Stimulated activated CD8-positive, alpha-beta memory T cell treated with anti-CD3 and anti-CD28 coated beads, Interleukin-7, amount 100 ng/mL, for 24 hours (primary cell): Measurements from ENCODE around the gene ADCY5.

Source experiments
- DNase-seq: peaks from one replicate; pipeline ENCODE4 v3.0.0-alpha.2; 2020; ENCODE audit warnings: low read depth

Gene ADCY5

DNA sequence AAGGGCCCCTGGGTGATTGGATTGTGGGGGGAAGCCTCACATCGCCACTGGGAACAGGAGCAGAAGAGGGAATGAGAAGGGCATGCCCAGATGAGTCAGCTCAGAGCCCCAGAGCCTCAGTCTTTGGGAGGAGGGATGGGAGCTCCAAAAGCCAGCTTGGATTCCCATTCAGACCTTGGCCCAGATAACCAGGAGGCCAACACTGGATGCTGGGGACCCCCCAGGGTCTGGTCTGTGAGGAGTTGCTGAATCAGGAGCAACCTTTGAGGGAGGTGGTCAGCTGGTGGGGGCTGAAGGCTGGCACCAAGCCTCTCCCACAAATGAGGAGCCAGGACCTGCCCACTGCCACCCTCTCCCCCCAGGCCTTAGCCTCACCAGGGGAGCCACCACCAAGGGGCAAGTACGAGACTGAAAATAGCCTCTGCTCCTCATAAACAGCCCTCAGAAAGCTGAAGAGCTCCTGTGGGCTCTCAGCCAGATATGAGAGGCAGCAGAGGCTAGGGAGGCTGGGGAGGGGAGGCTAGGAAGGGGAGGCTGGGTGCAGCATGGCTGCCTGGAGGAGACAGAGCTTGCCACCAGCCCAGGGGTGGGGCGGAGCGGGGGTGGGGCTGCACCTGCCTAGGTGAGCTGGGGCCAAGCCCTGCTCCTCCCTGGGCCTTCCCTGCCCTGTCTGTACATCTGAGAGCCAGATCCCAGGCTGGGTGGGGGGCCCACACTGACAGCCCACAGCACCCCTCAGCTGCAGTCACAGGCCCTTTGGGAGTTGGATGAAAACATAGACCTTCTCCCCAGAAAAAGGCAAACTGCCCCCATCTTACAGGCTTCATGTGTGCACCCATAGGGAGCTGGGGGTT is 147.3 kb downstream of the ADCY5 start:
- no peak for DNase-seq

DNA sequence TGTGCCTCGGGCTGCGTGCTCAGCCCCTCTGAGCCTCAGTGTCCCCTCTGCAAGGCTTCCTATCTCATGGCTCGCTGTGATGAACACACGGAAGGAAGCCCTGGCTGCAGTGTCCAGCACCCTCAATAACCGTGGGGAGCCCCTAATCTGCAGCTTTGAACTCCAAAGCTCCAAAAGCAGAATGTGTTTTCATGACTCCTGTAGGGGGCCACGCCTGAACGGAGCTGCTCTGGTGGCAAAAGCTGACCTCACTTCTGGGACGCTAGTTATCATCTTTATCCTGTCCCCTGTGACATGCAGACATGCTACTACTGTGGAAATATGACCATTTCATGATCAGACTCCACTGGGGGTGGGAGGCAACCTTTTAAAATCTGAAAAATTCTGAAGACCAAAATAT is 148.3 kb downstream of the ADCY5 start:
- DNase-seq: no peak

DNA sequence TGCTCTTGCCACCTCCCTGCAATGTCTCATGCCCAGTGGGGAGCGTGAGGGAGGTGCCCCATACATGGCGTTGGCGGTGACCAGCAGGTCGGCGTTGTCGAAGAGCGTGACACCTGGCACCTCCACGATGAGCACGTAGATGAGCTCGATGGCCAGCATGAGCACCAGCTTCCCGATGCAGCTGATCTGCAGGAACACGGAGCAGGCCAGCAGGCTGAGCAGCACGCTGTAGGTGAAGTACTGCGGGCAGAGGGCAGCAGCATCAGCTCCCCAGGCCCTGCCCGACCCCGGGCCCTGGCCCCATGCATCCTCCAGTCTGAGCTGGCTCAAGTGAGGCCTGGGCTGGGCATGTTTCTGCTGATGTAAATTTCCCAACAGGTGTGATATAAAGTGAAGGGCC is 148.8 kb downstream of the ADCY5 start:
- no peak for DNase-seq

DNA sequence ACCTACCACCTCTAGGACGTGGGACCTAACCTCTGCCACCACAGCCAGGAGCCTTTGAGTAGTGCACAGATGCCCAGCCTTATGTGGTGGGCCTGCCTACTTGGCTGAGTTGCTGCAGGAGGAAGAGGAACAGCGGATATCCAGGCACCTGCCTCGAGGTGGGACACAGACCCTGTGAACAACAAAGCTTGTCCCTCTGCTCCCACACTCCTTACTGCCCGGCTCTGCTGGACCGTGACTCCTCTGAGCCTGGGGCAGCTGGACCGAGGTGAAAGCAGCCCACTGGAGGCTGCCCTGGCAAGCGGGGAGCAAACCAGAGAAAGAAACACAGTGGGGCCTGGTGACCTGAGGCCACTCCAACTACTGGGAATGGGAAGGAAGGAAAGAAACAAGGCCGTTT is 149.3 kb downstream of the ADCY5 start:
- no peak for DNase-seq

DNA sequence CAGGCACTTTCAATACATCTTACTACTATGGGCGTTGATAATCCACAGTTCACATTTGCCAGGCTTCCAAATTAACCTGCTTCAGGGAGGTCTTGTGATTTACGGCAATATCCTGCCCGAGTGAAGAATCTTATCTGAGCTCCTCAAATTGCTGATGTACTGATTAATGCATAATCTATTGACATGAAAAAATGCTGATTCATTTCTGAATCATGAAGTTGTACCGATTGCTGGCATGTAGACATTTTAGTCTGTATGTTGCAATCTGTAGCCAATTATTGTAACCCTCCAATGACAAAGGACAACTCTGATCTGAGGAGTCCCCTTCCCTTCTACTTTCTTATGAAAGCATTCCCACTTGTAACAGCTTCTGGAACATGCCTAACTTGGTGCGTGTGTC is 150.0 kb downstream of the ADCY5 start:
- no peak for DNase-seq

DNA sequence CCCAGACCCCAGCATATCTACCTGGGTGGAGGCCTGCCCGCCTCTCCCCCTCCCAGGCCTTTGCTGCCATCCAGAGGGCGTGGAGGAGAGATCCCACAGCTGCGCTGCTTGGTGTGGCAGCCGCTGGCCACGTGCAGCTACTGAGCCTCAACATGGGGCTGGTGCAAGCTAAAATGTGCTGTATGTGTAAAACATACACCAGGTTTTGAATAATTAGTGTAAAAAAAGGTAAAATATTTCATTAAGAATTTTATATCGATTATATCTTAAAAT is 151.3 kb downstream of the ADCY5 start:
- DNase-seq: no peak

DNA sequence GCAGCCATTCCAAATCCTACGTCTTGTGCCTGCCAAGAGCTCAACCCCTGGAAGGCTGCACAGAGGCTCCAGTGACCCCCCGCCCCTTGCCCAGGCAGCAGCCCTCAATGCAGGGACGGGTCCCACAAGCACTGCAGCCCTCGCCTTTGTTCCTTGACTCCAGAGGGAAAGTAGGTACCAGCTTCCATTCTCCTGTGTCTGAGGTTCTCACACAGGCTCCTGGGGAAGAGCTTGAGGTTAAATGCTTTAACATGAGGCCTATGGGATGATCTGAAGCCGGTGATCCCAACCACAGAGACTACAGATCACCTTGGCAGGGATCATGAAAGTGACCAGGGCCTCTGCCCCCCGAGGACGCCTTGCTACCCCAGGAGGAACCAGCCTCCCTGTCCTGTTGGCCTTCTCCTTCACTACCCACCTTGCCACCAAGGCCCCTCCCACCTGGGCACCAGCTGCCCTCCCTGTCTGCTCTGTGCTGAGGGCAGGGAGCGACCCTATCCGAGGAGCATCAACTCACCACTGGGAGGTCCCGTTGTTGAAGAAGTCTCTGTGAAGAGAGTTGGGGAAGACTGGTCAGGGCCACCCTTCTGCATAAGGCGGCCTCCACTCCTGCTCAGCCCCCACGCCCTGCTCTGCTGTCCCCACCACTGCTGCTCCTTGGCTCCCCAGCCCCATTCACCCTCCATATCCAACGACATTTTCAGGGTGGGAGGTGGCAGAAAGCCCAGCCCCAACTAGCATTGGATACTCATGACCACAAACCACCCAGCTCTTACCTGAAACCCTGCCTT is 151.9 kb downstream of the ADCY5 start:
- no peak for DNase-seq

DNA sequence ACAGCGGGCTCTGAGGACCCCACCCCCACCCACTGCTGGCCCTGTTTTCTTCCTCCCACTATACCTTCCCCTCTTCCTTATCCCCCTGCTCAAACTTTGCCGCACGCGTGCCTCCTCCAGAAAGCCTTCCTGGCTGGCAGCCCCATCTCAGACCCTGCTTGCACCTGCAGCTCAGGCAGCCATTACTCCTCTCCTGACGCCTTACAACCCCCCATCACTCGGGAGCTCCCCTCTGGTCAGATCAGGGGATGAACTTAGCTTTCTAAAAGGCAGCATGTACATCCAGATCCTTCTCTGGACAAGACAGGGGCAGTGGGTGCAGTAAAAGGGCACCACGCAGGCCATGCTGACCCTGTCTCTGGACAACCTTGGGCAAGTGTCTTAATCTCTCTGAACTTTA is 152.6 kb downstream of the ADCY5 start:
- no peak for DNase-seq

DNA sequence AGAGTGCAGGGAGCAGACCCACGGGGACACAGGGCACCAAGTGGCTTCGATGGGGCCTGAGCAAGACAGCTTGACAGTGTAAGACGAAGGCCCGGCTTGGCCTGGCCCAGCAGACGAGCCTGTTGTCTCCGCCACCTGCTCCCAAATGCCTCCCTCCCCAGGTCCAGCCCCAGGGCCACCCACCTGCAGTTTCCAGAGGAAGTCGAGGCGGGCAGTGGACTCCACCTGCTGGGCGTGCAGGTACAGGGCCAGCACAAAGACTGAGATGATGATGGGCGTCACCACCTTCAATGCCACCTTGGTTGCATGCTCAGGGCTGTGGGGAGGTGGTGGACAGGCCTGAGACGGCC is 153.0 kb downstream of the ADCY5 start:
- DNase-seq: no peak

DNA sequence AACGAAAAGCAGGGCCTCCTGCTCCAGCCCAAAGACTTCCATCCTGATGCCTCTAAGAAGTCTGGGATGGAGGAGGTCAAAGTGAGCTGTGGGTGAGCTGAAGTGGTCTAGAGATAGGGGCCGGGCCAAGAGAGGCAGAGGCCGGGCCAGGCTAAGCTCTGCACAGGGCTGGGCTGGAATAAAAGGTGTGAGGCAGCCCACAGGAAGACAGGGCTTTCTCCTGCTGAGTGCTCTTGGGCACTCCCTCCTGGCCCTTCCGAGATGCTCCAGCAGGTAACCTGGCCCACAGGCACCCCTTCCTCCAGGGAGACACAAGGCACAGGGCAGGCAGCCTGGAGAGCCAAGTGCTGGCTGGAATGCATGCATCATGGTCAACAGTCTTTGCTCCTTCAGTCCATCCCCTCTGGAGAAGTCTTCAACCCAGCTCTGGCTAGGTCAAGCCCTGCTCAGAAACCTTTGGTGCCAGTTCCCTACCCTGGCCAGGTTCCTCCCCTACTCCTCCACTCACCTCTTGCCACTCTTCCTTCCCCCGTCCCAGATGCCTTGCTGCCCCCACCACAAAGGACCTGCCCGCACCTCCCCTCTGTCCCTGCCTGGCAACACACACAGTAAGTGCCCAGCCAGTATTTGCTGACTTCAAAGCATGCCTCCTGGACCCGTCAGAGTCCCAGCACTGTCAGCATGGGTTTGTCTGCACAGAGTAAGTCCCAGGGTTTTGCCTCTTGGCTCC is 153.6 kb downstream of the ADCY5 start:
- no peak for DNase-seq

DNA sequence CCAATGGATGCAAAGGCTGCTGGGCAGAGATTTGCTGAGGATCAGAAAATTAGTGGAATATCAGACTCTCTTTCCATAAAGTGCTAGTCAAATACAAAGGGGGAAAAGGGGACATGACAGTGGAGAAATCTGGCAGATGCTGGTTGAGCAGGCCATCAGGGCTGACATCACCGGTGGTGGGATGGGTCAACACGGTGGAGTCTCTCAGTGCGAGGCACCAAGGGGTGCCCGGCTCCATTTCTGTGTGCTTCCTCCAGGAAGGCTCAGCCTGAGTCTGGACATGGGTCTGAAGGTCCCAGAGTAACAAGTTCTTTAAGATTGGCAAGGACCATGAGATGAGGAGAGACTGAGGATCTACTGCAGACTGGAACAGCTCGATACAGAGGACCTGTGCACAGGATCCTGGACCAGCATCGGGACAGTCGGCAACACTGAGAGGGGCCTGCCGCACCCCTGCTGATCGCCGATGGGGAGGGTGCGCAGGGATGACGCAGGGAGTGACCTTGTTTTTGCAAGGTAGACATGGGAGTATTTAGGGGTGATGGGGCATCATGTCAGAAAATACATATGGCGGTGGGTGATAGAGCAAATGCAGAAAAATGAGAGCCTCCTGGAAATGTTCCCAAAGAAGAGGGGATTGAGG is 154.5 kb downstream of the ADCY5 start:
- no peak for DNase-seq

DNA sequence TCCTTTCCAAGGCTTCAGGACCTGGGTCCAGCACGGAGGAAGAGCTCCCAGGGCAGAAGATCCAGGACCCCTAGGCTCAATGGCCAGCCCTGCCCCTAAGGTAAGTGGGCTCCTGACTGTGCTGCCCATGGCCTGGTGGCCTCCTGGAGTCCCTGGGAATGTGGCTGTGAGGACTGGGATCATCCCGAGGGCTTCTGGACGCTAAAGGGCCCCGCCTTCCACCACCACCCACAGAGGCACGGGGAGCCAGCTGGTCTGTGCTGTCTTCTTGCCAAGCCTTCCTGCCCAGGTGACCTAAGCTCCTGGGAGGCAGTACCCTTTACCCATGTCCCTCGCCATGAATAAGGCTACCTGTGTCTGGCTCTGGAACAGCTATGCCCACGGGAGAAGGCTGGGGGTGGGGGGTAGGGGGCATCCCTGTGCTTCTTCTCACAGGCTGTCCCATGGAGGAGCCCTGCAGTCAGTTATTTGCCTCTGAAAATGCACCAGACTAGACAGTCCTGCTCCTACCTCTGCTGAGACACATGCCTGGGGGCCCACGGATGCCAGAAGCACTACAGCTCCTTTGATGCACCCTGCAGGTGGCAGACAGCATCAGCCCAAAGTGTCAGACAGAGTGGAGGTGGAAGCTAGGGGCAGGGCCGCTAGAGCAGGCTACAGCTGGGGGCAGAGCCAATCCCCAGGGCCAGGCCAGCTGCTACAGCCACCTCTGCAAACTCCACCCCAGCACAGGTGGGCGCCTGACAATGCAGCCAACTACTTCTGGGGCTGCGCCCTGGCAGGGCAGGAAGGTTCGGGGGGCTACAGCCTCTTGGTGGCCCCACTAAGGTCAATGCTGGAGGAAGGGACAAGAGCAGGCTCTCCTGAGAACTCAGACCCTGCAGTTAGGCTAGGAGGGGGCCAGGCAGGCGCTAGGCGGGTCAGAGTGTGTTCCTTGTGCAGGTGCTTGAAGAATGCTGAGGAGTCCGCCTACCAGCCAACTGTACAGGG is 156.3 kb downstream of the ADCY5 start:
- no peak for DNase-seq

DNA sequence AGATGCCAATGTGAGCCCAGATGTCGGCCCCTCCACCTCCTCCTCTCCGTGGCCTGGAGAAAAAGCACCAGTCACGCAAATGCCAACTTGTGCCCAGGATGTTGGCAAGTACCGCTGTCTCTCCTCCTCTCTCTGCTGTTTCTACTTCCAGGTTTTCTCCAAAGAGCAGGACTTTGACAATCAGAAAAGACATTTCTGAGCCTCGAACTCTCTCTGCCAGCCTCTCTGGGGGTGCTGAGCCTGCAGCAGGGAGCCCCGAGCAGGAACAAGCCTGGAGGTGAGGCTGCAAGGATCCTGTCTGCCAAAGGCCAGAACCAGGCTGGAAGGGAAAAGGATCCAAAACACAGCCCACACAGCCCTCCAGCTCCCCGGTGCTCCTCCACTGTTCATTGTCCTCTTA is 157.5 kb downstream of the ADCY5 start:
- no peak for DNase-seq

DNA sequence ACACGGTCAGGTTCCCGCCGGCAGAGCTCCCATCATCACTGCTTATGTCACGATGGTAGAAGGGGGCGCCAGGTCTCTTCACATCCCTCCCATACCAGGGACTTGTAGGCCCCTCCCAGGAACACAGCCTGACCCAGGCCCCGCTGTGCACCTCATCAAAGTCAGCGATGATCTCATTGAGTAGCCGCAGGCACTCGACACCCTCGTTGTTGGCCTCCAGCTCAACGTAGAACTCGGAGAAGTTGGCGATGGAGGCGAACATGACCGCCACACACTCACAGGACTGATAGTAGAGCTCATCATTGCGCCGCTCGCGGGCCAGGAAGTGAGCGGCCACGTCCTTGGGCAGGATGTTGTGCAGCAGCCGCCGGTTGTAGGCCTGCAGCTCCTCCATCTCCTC is 157.9 kb downstream of the ADCY5 start:
- DNase-seq: no peak

DNA sequence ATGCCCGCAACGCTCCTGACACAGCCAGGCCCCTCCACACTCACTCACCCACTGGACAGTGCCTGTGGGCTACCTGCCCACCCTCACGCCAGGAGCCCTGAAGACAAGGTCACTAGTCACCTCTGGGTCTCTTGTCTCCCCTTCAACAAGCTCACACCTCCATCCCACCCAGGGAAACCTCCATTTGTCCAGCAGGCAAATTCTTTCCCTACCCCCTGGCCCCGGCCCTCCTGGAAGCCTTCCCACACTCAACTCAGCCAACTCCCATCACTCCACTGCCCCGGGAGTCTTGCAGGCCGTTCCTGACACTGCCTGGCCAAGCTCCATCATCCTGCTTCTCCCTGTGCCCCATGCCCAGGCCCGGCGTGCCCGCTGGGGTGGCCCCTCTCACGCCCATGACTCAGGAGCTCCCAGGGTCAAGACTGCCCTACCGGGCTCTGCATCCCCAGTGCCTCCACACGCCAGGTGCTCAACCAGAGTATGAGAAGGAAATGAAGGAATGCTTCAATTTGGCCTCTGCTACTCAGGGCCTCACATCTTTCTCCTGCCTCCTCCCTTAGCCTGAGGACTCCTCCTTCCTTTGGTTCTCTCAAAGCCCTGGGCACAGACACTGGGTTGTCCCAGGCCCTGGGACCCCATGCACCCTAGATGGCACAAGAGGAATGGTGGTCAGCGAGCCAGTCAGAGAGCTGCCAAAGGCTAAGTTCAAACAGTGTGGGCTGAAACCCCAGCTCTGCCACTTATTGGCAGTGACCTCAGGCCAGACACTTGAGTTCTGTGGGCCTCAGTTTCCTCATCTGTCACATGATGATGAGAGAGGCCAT is 158.6 kb downstream of the ADCY5 start:
- no peak for DNase-seq

DNA sequence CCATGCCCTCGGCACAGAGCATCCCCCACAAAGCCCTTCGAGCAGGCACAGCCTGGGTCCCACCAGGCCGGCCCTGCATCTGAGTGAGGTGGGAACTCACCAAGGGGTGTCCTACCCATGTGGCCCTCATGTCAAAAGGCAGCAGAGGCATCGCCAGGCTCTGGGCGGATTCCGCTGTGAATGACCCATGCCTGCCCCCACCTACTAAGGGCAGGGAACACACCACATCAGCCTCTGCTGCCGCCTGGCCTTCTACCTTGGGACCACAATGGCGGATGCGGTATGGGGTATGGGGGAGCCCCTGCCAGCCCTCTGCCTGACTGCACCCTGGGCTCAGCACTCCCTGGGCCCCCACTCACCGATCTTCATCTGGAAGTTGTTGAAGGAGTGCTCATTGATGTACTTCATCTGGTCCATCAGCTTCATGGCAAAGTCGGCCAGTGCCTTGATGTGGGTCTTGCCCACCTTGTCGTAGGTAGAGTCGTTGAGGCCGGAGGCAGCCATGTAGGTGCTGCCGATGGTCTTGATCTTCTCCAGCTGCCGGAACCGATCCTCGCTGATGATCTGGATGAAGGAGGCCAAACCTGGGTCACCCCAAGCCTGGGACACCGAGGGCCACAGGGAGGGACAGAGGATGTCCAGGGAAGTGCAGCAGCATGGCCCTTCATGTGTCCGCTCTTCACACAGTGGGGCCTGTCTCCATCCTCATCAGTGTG is 159.3 kb downstream of the ADCY5 start:
- DNase-seq: no peak

DNA sequence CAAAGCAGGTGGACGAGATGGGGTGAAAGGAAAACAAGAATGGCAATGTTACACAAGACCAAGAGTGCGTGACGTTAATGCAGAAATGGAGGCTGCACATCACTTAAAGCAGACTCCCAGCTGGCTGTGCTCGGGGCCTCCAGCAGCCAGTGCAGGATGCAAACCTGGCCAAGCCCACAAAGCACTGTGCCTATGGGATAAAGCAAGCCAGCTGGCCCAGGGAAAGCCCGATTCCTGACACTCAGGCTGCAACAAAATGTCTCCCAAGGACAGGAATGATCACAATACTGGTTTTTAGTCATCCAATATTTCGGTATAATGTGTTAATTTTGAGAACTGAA is 161.0 kb downstream of the ADCY5 start:
- DNase-seq: no peak

DNA sequence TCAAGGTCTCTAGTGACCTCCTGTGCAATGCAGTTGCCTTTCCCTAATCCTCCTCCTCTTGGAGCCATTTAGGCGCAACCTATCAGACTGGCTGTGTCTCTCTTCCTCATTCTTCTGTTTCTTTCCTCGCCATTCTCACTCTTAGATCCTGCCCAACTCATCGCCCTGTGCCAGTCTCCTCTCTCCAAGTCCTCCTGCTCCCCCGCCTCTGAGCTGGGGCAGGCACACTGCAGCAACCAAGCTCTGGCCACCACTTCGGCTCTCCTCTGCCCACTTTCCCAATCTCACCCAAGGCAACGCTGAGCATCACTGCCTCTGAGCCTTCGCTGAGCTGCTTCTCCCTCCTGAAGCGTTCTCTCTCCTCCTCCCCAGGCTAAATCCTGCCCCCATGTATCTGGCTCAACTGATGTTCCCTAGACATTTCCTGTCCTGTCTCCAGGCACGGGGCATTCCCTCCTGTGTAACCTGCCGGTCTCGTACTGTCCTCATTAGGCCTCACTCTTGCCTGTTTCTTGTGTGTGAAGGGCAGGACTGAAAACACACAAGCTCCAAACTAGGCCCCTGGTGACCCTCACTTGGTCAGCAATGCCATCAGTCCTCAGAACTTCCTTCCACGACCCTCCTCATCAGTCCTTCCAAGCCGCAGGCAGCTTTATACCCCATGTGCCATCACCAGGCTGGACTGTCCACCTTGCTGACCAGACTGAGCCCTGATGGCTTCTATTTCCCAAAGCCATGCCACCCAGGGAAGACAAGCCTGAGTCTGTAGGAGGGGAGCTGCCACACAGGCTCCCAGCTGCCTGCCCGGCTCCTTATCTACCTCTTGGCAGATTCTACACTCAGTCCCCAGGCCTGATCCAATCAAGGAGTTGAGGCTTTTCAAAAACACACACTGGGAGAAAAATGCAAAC is 161.6 kb downstream of the ADCY5 start:
- DNase-seq: no peak
